ENCODE measurements around the gene NOL9. TPM values are rescaled to one million over a fixed set of nuclear protein-coding genes. Genes with fewer than 3 reads are reported as not detected.

The NOL9 gene
- total and polyA plus RNA-seq, 2 of the 13 experiments (the other 11 are each of a cell fraction or from before 2014, with no cell fraction given) = 18.0 to 24.7 TPM

GRCh38 chr1:6554907-6555778 is 830 bp upstream of the NOL9 start, which contains the start of gene TAS1R1 (continued):
- TF ChIP-seq ZBTB2 (CRISPR knock-in tag; IDR thresholded peaks at IDR 0.05; ENCODE audit: low read depth) (no peak), ARID4A (CRISPR knock-in tag; IDR thresholded peaks at IDR 0.05; ENCODE audit: borderline replicate concordance) (no peak), STAG1 (CRISPR knock-in tag; IDR thresholded peaks at IDR 0.05) (no peak), ZNF737 (CRISPR knock-in tag; IDR thresholded peaks at IDR 0.05; ENCODE audit: borderline replicate concordance) (no peak), ZKSCAN5 (CRISPR knock-in tag; IDR thresholded peaks at IDR 0.05) (no peak), ZBTB25 (CRISPR knock-in tag; IDR thresholded peaks at IDR 0.05) (no peak), ZMAT5 (CRISPR knock-in tag; IDR thresholded peaks at IDR 0.05; ENCODE audit: borderline replicate concordance, low read depth) (no peak), ZNF225 (CRISPR knock-in tag; IDR thresholded peaks at IDR 0.05) (0 out of 2 replicates have a peak, but pooled peaks have one; percentile 62), FOSL1 (CRISPR knock-in tag; IDR thresholded peaks at IDR 0.05; ENCODE audit: borderline replicate concordance) (no peak), PRPF4 (IDR thresholded peaks at IDR 0.05; ENCODE audit: low read depth, low read length, poor library complexity, severe bottlenecking) (no peak), SIN3B (IDR thresholded peaks at IDR 0.05; ENCODE audit: low read length) (no peak), KDM2A (CRISPR knock-in tag; IDR thresholded peaks at IDR 0.05; ENCODE audit: borderline replicate concordance, low read depth) (peak; percentile 20; the same call in 1 of the 2 replicates), SNAPC2 (CRISPR knock-in tag; IDR thresholded peaks at IDR 0.05) (no peak), FIP1L1 (IDR thresholded peaks at IDR 0.05; ENCODE audit: borderline replicate concordance, insufficient read depth, low read depth, low read length) (no peak), GABPA (IDR thresholded peaks at IDR 0.05; ENCODE audit: low read depth, low read length) (no peak), GABPA (CRISPR knock-in tag; IDR thresholded peaks at IDR 0.05; ENCODE audit: low read depth) (0 out of 2 replicates have a peak, but pooled peaks have one; percentile 12), ZNF264 (CRISPR knock-in tag; IDR thresholded peaks at IDR 0.05) (no peak), TEAD3 (CRISPR knock-in tag; optimal IDR thresholded peaks at IDR 0.05; ENCODE audit: borderline replicate concordance) (peak; percentile 53), RBAK (CRISPR knock-in tag; IDR thresholded peaks at IDR 0.05) (no peak), ZNF292 (CRISPR knock-in tag; IDR thresholded peaks at IDR 0.05; ENCODE audit: borderline replicate concordance, low read depth) (no peak), ZFX (CRISPR knock-in tag; IDR thresholded peaks at IDR 0.05; ENCODE audit: low read depth) (peak; percentile 63), ZNF12 (CRISPR knock-in tag; IDR thresholded peaks at IDR 0.05) (no peak), HMG20B (CRISPR knock-in tag; conservative IDR thresholded peaks at IDR 0.05) (no peak)
